ENCODE data around the gene INTS15.
"Not testable (repeated sequence)": the region's sequence is repeated elsewhere in the genome, so short reads cannot be mapped to it uniquely, and the experiment has no call there.

INTS15 gene

DNA sequence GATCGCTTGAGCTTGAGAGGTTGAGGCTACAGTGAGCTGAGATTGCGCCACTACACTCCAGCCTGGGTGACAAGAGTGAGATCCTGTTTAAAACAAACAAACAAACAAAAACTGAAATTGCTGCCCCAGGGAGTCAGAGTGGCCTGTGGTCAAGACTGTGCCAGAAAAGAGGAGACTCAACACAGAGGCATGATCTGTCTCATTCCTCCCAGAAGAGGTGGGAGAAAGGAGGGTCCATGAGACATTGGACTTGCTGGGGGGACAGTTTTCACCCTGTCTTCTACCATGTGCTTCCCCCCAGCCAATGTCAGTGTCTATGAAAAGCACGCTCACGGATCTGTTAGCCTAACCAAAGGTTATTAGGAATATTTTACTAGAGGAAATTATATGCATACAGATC lies 28.8 kb downstream of the INTS15 start:
- DNase-seq (ENCODE audit: low read depth), result no peak

DNA sequence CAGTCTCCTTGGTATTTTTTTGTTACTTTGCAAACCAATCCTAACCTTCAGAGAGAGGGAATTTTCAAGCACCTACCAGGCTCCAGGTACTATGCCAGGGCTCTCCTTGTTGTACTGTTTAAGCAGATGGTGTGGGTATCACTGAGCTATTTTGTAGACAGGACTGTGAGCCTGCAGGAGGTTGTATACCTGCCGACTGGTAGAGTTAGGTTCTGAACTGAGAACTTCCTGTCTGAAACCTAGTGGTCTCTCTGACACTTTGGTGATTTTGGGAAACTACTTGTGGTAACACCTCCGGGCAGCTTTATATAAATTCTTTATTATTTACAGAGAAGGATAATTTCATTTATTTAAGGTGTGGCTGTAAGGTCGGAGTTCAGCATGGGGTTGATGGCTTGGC lies 30.1 kb downstream of the INTS15 start:
- no peak for DNase-seq (ENCODE audit: low read depth)

DNA sequence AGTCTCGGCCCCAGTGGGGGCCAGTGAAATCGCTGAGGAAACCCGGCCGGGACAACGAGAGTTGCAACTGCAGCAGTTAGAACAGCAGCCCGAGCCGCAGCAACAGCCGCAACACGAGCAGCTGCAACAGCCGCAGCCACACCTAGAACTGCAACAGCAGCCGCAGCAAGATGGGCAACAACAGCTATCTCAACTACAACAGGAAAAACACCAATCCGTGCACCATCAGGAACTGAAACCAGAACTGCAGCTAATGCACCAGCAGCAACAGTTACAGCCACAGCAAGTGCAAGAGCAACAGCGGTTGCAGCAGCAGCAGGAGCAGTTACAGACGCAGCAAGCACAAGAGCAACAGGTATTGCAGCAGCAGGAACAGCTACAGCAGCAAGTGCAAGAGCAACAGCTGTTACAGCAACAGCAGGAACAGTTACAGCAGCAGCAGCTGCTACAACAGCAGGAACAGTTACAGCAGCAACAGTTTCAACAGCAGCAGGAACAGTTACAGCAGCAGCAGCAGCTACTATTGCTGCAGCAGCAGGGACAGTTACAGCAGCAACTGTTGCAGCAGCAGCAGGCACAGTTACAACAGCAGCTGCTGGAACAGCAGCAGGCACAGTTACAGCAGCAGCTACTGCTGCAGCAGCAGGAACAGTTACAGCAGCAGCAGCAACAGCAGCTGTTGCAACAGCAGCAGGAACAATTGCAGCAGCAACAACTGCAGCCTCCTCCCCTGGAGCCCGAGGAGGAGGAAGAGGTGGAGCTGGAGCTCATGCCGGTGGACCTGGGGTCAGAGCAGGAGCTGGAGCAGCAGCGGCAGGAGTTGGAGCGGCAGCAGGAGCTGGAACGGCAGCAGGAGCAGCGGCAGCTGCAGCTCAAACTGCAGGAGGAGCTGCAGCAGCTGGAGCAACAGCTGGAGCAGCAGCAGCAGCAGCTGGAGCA lies 31.6 kb downstream of the INTS15 start:
- DNase-seq (ENCODE audit: low read depth), result no peak

DNA sequence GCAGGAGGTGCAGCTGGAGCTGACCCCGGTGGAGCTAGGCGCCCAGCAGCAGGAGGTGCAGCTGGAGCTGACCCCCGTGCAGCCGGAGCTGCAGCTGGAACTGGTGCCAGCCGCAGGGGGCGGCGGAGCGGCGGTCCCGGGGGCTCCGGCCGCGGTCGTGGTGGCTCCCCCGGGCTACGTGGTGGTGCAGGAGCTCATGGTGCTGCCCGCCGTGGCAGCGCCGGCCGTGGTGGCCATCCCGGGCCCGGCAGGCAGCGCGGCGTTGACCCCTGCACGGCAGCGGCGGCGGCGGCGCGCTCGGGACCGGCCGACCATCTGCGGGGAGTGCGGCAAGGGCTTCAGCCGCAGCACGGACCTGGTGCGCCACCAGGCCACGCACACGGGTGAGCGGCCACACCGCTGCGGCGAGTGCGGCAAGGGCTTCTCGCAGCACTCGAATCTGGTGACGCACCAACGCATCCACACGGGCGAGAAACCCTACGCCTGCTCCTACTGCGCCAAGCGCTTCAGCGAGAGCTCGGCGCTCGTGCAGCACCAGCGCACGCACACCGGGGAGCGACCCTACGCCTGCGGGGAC lies 32.4 kb downstream of the INTS15 start:
- no peak for DNase-seq (ENCODE audit: low read depth)

DNA sequence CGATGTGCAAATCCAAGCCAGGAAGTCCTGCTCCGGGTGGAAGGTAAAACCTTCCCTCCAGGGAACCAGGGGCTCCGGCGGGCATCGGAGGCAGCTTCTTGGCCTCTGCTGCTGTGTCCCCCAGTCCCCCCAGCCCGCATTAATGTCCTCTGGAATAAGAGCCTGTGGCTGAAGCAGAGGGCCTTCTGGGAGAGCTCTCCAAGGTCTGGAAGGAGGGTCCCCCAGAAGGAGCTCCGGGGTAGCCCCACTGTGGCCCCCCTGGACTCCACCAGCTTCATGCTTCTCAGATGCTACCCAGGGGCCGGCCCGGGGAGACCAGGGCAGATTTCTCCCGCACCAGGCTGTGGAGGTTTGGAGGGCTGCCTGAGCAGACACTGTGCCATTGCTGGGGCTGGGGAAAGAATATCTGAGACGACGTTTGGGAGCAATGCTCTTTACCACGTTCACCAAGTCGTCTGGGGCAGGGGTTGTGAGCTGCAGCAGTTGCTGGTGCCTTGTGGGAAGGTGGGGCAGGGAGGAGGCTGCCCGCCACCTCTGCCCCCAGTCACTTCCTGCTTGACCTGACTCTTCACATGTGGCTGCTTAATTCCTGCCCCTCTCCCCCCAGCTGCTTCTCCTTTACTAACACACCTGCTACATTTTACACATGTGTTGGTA lies 33.9 kb downstream of the INTS15 start:
- no peak for DNase-seq (ENCODE audit: low read depth)

DNA sequence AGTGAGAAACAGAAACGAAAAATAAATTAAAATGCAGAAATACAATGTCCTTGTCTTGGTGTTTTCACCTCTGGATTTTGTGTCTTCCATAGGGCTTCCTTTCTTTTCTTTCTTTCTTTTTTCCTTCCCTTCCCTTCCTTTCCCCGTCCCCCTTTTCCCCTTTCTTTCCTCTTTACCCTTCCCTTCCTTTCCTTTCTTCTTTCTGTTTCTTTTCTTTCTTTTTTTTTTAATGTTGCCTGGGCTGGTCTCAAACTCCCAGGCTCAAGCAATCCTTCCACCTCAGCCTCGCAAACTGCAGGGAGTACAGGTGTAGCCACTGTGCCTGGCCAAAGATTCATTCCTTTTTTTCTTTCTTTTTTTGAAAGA lies 34.4 kb downstream of the INTS15 start:
- no peak for DNase-seq (ENCODE audit: low read depth)

DNA sequence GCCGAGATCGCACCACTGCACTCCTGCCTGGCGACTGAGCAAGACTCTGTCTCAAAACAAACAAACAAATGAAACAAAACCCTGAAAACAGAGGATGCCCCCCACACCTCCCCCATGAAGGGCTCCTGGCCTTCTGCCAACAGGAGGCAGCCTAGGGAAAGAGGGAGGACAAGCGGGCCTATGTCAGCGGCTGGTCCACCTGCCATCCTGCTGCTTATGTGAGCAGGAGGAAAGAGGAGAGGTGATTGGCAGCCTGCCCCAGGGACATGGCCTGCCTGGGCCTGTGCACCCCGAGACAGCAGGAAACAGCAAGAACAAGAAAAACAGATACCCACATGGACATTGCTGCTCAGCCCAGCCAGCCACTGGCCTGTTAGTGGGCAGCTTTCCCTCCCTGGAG lies 38.2 kb downstream of the INTS15 start:
- DNase-seq (ENCODE audit: low read depth), result no peak

DNA sequence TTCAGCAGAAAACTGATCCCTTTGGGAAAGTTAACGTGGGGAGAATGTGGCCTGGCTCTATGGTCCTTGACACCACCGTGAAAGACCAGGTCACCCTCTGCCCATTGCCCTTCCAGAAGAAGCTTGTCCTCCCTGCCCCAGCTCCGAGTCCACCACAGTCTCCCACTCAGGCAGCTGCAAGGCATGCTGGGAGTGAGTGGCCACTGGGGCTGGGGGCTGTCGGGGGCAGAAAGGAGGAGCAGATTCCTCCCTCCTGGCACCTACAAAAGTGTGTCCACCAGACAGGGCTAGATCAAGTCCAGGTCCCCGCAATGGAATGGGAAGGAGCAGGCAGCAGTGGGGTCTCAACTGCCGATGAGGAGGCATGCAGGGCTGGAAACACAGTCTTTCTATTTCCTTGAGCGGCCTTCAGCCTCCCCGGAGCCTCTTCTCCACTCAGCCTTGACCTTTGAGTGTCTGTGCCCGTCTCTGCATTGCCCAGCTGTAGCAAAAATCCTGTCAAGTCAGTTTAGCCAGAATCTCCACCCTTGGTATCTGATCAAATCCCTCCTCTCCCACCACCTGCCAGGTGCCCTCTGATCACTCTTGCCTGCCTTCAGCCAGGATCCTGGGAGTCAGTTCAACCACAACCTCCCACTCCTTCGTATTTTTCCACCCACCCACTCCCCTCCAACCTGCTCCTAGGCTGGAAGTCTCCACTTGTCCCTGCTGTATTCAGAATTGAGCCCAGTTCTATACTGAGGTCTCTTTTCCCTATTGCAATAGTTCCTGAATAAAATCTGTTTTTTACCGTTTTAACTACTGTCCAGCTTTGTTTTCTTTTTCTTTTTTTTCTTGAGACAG lies 40.4 kb downstream of the INTS15 start:
- no peak for DNase-seq (ENCODE audit: low read depth)

DNA sequence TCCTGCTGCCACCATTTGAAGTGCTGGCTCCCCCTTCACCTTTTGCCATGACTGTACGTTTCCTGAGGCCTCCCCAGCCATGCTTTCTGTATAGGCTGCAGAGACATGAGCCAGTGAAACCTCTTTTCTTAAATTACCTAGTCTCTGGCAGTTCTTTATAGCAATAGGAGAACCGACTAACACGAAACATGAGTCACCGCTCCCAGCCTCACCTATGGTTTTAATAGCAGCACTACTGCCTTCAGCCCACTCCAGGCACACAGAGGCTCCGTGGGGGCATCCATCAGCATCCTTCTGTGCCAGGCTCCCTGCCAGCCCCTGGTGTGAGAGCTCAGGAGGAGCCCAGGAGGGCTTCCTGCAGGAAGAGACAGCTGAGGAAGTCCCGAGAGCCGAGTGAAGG lies 41.8 kb downstream of the INTS15 start:
- no peak for DNase-seq (ENCODE audit: low read depth)

DNA sequence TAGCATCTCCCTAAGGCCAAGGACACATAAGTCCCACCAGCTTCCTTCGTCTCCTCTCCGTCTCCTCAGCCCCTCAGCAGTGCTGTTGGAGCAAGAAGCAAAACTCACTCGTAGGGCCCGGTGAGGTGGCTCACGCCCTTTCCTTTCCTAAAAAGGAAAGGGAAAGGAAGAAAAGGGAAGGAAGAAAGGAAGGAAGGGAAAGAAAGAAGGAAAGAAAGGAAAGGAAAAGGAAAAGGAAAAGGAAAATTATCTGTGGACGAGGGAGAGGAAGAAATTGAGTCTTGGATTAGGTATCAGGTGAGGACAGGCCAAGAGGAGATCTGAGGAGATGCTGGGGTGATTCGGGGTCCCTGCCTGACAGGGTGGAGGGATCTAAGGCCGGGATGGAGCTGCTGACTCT lies 44.2 kb downstream of the INTS15 start:
- DNase-seq (ENCODE audit: low read depth), result no peak

DNA sequence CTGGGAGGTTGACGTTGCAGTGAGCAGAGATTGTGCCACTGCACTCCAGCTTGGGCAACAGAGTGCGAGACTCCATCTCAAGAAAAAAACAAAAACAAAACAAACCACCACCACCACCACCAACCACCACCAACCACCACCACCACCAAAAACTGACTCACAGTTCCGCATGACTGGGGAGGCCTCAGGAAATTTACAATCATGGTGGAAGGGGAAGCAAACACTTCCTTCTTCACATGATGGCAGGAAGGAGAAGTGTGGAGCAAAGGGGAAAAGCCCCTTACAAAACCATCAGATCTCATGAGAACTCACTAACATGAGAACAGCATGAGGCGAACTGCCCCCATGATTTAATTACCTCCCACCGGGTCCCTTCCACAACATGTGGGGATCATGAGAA lies 45.1 kb downstream of the INTS15 start:
- DNase-seq (ENCODE audit: low read depth), result not testable (repeated sequence)

DNA sequence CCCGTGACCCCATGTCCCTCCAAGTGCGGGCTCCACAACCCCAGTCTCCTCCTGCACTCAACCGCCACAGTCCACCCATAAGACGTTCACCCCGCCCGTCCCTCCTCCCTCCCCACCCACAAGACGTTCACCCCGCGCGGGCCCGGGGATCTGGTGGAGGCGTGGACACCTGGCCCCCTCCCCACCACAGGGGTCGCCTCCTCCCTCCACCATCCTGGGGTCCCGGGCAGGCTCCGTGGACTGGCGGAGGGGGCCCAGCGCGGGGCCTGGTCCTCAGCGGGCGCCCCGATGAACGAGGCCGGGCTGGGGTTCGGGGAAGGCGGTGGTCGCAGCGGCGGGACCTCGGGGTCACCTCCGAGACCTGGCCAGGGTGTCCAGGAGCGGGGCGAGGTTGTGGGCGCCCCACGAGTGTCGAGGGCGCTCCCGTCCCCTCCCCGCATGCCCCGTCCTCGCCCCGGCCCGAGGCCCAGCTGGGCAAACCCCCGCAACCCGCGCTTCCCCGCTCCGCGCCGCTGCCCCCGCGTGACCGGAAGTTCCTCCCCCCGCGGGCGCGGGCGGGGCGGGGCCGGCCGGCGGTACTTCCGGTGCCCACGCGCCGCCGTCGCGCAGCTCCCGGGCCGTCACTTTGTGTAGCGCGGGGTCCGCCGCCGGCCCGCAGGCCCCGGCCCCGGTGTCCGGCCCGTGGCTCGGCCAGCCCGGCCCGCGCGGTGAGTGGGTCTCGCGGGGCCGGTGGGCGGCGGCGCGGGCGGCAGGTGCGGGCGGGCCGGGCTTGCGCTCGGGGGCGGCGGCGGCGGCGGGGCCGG lies 47.1 kb downstream of the INTS15 start, which contains the start of gene ZNF316:
Gene ZNF316, plus strand, starts transcription at position 578 of the 803 bp plus-strand sequence. CDS start 5,092 bp downstream, outside the sequence.
- no peak for DNase-seq (ENCODE audit: low read depth)

DNA sequence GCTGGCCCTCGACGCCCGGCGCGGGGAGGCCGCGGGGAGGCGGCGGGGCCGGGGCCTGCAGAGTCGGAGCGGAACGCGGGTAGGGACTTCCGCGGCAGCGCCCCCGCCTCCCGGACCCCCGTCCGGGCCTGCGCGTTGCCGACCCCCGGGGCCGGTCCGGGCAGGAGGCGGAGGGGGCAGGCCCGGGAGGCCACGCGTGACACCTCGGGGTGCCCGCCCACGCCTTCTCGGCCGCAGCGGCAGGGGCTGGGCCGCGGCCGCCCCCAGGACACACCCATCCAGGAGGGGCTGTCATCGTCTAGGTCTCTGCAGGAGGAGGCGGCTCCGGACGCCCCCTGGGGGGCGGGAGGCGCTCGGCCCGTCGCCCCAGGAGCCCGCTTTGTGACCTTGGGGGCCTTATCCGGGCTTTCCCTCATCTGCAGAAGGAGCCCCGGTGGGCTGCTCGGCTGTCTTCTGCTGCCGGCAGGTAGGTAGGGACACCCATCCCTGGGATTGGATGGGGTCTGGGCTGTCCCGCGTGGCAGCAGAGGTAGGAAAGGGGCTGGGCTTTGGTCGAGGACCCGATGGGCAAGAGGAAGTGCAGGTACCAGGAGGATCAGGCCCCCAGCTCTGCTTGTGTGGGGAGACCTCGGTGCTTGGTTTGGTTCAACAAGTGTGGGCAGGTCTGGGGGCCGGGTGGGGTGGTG lies 47.9 kb downstream of the INTS15 start:
- DNase-seq (ENCODE audit: low read depth), result peak; percentile 20

DNA sequence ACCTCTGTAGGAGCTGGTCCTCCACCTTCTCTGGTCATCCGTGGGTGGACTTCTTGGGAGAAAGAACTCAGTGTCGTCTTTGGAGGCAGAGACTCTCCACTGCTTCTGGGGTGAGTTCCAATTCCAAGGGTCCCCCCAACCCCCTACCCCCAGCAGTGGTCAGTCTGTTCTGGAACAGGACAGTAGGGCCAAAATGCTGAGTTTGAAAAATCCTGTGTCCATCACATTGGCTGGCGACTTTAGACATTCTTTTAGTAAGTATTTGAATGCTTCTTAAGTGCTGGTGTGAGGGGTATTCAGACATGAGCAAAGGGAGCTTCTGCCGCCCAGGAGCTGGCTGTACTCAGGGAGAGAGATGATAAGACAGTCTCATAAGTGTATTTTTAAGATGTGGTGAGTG lies 49.2 kb downstream of the INTS15 start:
- no peak for DNase-seq (ENCODE audit: low read depth)

DNA sequence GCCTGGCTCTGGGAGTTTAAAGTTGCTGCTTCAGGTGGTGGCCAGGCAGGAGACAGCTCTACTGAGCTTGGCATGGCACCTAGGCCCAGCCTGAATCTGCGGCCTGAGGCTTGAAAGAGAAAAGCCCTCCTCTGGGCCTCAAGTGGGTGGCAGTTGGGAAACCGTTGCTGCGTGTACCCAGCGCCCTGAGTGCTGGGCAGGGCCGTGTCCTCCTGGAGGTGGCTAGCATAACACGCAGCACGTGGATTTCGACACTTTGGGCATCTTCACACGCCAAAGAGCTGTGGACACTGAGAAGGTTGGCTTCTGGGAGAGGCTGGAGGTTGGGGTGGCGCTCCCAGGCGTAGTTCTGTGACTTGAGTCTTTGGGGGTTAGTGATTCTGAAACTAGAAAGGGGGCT lies 49.8 kb downstream of the INTS15 start:
- no peak for DNase-seq (ENCODE audit: low read depth)

DNA sequence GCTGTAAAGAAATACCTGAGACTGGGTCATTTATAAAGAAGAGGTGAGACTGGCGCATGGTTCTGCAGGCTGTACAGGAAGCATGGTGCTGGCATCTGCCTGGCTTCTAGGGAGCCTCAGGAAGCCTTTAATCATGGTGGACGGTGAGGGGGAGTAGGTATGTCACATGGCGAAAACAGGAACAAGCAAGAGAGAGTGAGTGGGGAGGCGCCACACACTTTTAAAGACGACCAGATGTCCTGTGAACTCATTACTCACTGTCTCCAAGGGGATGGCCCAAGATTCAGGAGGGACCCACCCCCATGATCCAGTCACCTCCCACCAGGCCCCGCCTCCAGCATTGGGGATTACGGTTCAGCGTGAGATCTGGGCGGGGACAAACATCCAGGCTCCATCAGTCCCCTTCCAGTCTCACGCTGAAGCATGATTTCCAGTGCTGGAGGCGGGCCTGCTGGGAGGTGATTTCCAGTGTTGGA lies 50.5 kb downstream of the INTS15 start:
- DNase-seq (ENCODE audit: low read depth), result no peak

DNA sequence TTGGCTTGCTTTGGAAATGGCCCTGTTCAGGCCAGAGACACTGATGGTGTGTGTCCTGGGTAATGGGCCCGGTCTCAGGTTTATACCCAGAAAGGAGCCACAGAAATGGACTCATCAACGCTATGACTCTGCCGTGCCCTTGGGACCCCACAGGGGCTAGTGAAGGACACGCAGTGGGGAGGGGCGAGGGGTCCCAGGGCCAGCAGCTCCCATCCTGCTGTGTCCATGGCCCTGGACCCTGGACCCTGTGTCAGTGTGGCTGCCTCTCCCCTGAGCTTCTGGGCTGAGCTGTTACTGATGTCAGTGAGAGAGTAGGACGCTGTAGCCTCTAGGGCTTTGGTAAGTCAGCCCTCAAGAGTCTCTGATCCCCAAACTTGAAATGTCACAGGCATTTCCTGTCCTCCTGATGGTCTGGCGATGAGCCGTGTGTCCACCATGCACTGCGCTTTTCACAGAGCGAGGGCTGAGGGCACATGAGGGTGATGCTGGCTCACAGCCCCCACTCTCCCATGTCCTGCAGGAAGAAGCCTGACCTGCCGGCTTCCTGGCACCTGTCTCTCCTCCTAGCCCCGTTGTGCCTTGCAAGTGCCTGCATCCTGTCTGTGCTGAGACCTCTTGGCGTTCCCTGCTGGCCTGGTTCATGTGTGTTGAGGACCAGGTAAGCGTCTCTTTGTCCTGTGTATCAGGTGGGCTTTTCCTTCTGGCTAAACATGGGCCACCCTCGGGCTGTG lies 51.6 kb downstream of the INTS15 start:
- no peak for DNase-seq (ENCODE audit: low read depth)

DNA sequence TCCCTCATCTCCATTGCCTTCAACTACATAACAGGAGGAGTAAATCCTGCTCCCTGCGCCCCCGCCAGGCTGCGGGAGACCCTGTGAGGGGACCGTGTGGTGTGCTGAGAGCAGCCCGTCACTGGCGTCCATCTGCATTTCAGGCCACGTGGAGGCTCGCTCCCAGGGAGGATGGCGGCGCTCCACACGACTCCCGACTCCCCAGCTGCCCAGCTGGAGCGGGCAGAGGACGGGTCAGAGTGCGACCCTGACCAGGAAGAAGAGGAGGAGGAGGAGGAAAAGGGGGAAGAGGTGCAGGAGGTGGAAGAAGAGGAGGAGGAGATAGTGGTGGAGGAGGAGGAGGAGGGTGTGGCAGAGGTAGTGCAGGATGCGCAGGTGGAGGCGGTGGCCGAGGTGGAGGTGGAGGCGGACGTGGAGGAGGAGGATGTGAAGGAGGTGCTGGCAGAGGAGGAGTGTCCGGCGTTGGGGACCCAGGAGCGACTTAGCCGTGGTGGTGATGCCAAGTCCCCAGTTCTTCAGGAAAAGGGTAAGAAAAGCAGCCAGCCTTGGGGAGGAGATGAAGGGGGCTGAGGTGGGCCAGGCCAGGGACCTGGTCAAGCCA lies 52.5 kb downstream of the INTS15 start:
- DNase-seq (ENCODE audit: low read depth), result no peak

DNA sequence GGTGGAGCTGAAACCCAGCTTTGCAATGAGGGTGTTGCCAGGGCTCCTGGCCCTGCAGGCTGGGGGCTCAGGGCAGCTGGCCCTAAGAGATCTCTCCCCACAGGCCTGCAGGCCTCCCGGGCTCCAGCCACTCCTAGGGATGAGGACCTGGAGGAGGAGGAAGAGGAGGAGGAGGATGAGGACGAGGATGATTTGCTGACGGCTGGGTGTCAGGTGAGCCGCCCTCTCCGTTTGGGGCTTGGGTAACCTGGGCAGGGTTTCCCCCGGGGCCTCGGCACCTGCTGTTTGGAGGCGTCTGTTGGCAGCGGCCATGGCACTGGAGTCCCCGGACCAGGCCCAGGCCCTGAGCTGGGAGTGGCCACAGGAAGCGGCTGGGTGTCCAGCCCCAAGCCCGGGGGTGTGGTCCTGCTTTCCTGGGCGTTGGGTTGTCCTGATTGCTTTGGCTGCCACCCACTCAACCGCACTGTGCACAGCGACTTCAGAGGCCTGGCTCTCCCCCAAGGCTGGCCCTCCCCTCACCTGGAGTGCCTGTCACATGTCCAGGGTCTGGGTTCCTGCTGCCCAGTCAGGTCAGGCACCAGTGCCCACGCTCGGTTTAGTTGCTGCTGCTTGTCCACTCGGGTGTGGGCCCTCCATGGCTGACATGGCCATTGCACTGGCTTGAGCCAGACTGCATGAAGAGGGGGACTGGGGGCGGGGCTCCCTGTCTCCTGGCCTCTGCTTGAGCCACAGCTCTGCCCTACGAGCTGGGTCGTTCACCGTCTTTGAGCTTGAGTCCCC lies 53.2 kb downstream of the INTS15 start:
- no peak for DNase-seq (ENCODE audit: low read depth)
